IPS-15b (cell line): ENCODE measurements around the gene KSR1.
"Not testable (repeated sequence)": the region's sequence is repeated elsewhere in the genome, so short reads cannot be mapped to it uniquely, and the experiment has no call there.

Experiments used
- H3K27me3 ChIP-seq: one replicate; pipeline ENCODE4 v1.6.1; 2013; ENCODE audit warnings: low read length; ENCODE audit not compliant: control insufficient read depth, insufficient read depth
- H3K36me3 ChIP-seq: one replicate; pipeline ENCODE4 v1.6.1; 2013; ENCODE audit warnings: low read length; ENCODE audit not compliant: control insufficient read depth, insufficient read depth
- H3K4me1 ChIP-seq: one replicate; pipeline ENCODE4 v1.6.1; 2013; ENCODE audit warnings: mild to moderate bottlenecking, low read length; ENCODE audit not compliant: control insufficient read depth, insufficient read depth
- H3K4me3 ChIP-seq: one replicate; pipeline ENCODE4 v1.5.1; 2013; ENCODE audit warnings: low read depth, low read length
- H3K9ac ChIP-seq: one replicate; pipeline ENCODE4 v1.6.1; 2013; ENCODE audit warnings: low read depth, mild to moderate bottlenecking, low read length
- H3K9me3 ChIP-seq: one replicate; pipeline ENCODE4 v1.6.1; 2013; ENCODE audit warnings: mild to moderate bottlenecking, low read length; ENCODE audit not compliant: control insufficient read depth, insufficient read depth

The KSR1 gene

GRCh38 chr17:27428781-27429505 is 27.3 kb upstream of the KSR1 start:
- no peaks in the 10 kb centered on the region for H3K27me3 ChIP-seq
- H3K4me3 ChIP-seq, result no peak overlapping the region
- H3K4me1 ChIP-seq, result no peaks in the 10 kb centered on the region
- no peaks in the 10 kb centered on the region for H3K36me3 ChIP-seq
- no peak overlapping the region for H3K9ac ChIP-seq
- H3K9me3 ChIP-seq, result no peaks in the 10 kb centered on the region

- Histone ChIP-seq H3K36me3 (no peaks in the 10 kb centered on the region), H3K4me1 (no peaks in the 10 kb centered on the region), H3K9me3 (no peaks in the 10 kb centered on the region), H3K4me3 (no peak overlapping the region), H3K27me3 (no peaks in the 10 kb centered on the region), H3K9ac (no peak overlapping the region)
Measured at GRCh38 chr17:27429666-27430382, 26.4 kb upstream of the KSR1 start.

DNA sequence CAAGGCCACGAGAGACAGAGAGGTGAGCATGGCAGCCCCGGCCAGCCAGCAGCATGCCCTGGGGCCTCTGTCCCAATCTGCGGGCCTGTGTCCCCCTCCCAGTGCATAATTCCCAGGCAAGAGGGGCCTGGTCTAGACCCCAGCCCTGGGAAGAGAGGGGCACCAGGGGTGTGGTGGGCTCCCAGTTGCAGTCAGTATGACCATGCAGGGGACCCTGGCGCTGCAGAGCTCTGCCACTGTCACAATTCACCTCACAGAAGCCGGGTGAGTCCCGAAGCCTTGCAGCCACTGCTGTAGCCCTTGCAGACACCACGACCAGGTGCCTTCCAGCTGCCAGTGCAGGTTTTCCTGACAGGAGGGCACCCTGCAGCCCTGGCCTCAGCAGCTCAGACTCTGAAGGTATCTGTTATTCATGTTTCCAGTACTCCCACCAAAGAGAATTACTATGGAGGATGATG is 25.8 kb upstream of the KSR1 start:
- Histone ChIP-seq H3K9me3 (no peaks in the 10 kb centered on the region), H3K9ac (no peak overlapping the region), H3K36me3 (no peaks in the 10 kb centered on the region), H3K4me1 (no peaks in the 10 kb centered on the region), H3K27me3 (no peaks in the 10 kb centered on the region), H3K4me3 (no peak overlapping the region)

- H3K4me1 ChIP-seq, result no peaks in the 10 kb centered on the region
- H3K9me3 ChIP-seq, result no peaks in the 10 kb centered on the region
- H3K4me3 ChIP-seq, result no peak overlapping the region
- no peak overlapping the region for H3K9ac ChIP-seq
- no peaks in the 10 kb centered on the region for H3K27me3 ChIP-seq
- no peaks in the 10 kb centered on the region for H3K36me3 ChIP-seq
Measured at GRCh38 chr17:27430882-27431491, 25.3 kb upstream of the KSR1 start.

DNA sequence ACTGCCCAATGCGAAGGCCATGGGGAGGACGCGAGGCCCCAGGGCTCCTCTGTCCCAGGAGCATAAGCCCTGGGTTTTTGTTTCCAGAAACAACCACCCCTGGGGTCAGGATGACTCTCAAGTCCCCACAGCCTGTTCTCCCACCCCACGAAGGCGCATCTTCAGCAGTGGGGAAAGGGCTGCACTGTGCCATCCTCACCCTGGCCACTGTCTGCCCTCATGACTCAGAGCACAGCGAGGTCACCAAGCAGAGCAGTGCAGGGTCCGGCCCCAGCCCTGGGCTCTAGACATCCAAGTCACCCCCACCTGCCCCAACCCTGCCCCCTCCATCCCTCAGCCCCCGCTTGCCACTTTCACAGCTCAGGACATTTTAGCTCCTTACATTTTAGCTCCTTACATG is 22.7 kb upstream of the KSR1 start:
- no peaks in the 10 kb centered on the region for H3K4me1 ChIP-seq
- no peaks in the 10 kb centered on the region for H3K36me3 ChIP-seq
- H3K9me3 ChIP-seq, result no peaks in the 10 kb centered on the region
- no peak overlapping the region for H3K4me3 ChIP-seq
- no peak overlapping the region for H3K9ac ChIP-seq
- no peaks in the 10 kb centered on the region for H3K27me3 ChIP-seq

DNA sequence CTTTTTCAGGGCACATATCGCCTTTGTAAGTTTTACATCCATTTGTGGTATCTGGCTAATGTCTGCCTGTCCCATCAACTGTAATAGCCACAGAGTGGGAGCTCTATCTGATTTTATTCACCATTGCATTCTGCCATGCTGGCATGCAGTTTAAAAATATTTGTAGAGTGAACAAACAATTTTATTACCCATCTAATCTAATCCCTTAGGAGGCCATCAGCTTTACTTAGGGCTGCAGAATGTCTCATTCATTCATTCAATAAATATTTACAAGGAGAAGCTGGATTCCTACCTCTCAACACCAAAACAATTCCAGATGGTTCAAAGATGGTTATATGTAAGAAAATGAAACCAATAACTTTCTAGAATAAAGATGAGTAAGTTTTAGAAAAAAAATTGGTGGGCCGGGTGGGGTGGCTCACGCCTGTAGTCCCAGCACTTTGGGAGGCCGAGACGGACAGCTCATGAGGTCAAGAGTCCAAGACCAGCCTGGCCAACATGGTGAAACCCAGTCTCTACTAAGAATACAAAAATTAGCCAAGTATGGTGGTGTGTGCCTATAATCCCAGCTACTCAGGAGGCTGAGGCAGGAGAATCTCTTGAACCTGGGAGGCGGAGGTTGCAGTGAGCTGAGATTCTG is 20.7 kb upstream of the KSR1 start:
- H3K36me3 ChIP-seq, H3K4me1 ChIP-seq, H3K27me3 ChIP-seq, H3K9ac ChIP-seq, H3K9me3 ChIP-seq, H3K4me3 ChIP-seq: not testable (repeated sequence)

DNA sequence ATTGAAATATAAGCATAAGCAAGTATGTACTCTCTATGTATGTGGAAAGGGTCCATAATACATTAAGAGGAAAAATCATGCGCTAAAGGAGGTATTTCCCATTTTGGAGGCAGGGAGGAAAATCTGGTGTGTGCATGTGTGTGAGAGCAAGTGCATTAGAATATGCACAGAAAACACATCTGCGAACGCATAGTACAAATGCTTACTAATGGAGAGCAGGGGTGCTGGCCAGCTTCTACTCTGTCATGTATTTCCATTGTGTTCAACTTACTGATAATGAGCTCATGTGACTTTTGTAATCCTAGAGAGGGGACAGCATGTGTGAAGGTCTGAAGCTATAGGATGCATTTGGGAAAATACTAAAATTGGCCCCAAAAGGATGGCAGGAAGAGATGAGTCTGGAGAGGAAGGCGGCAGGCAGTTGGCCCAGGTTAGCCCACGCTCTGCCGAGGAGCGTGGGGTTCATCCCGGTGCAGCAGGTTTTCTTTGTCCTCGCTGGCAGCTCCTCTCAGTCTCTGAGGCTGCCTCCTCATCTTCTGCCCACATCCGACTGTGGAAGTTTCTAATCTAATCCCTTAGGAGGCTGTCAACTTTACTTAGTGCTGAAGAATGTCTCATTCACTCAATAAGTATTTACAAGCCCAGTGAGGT is 17.8 kb upstream of the KSR1 start:
- Histone ChIP-seq H3K9ac (no peak overlapping the region), H3K4me1 (no peaks in the 10 kb centered on the region), H3K36me3 (no peaks in the 10 kb centered on the region), H3K27me3 (no peaks in the 10 kb centered on the region), H3K9me3 (no peaks in the 10 kb centered on the region), H3K4me3 (no peak overlapping the region)

DNA sequence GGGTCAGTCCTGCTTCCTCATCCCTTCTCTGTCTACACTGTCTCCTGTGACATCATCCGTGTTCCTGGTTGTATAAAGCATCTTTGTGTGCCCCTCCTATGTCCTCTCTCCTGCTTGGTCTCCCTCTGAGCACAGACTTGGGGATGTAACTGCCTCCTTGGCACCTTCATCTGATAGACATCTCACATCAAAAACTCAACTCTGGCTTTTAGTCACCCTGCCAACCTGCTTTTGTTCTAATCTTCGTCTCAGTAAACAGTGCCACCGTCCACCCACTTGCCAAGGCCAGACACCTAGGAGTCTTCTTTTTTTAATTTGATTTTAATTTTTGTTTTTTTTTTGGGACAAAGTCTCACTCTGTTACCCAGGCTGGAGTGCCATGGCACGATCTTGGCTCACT is 16.9 kb upstream of the KSR1 start:
- Histone ChIP-seq H3K4me1 (no peaks in the 10 kb centered on the region), H3K27me3 (no peaks in the 10 kb centered on the region), H3K36me3 (no peaks in the 10 kb centered on the region), H3K9ac (no peak overlapping the region), H3K9me3 (no peaks in the 10 kb centered on the region), H3K4me3 (no peak overlapping the region)

DNA sequence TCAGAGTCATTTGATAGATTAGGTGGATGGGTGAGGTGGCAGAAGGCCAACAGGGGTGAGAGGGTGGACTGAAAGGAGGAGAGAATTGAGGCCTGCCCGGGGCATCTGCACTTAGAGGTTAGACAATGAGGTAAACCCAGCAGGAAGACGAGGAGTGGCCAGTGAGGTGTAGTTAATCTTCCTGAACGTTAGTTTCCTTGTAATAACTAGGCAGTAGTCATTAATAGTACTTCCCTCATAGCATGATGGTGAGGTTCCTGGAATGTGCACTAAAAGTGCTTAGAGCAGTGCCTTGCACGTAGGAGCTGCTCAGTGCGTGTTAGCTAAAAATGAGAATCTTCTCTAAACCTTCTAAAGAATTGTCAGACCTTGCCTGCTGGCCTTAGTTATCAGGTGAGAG is 13.5 kb upstream of the KSR1 start:
- Histone ChIP-seq H3K4me1 (no peaks in the 10 kb centered on the region), H3K9ac (no peak overlapping the region), H3K4me3 (no peak overlapping the region), H3K9me3 (no peaks in the 10 kb centered on the region), H3K36me3 (no peaks in the 10 kb centered on the region), H3K27me3 (no peaks in the 10 kb centered on the region)

DNA sequence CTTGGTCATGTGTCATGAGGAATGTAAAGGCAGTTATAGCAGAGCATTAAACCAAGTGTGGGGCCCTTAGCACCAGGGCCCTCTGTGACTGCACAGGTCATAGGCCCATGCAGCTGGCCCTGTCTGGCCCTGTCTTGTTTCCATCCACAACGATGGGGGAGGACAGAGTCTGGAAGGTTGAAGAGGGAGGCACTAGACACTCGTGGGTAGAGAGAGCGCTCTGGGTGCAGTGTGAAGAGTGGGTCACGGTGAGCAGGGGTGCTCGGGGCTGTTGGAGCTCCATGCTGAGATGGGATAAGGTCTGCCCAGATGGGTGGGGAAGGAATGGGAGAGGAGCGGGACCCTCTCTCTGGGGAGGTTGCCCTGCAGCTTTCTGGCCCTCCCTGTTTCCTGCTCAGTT is 12.8 kb upstream of the KSR1 start:
- no peak overlapping the region for H3K9ac ChIP-seq
- no peaks in the 10 kb centered on the region for H3K36me3 ChIP-seq
- no peaks in the 10 kb centered on the region for H3K27me3 ChIP-seq
- no peaks in the 10 kb centered on the region for H3K4me1 ChIP-seq
- no peak overlapping the region for H3K4me3 ChIP-seq
- no peaks in the 10 kb centered on the region for H3K9me3 ChIP-seq

- no peaks in the 10 kb centered on the region for H3K4me1 ChIP-seq
- H3K9ac ChIP-seq, result no peak overlapping the region
- H3K27me3 ChIP-seq, result no peaks in the 10 kb centered on the region
- H3K4me3 ChIP-seq, result no peak overlapping the region
- no peaks in the 10 kb centered on the region for H3K36me3 ChIP-seq
- no peaks in the 10 kb centered on the region for H3K9me3 ChIP-seq
Measured at GRCh38 chr17:27445971-27446370, 10.3 kb upstream of the KSR1 start.
